ENCODE results near the gene CELSR1. TPM values are rescaled to one million over a fixed set of nuclear protein-coding genes. Genes with fewer than 3 reads are reported as not detected.

CELSR1 gene
- total RNA-seq, 1 experiment from 2014 or later: 22.6 TPM

GRCh38 chr22:46500201-46500600 lies 37.2 kb downstream of the CELSR1 start:
- no peaks in the 10 kb centered on the region for H3K9me3 ChIP-seq (ENCODE audit: control insufficient read depth, low read depth, low read length)

More at GRCh38 chr22:46500201-46500600, 37.2 kb downstream of the CELSR1 start:
- Histone ChIP-seq H3K23ac (ENCODE audit: insufficient read length, low read depth, low read length) (no peak overlapping the region), H2BK5ac (ENCODE audit: insufficient read length, low read length) (no peak overlapping the region), H3K23me2 (ENCODE audit: insufficient read length, low read depth, low read length, poor library complexity, severe bottlenecking) (no peaks in the 10 kb centered on the region), H3K79me1 (ENCODE audit: insufficient read depth, low read depth, low read length, poor library complexity, severe bottlenecking) (no peaks in the 10 kb centered on the region), H4K91ac (ENCODE audit: insufficient read length, low read depth, low read length) (no peak overlapping the region), H3T11ph (ENCODE audit: low read length) (no peak overlapping the region), H2AK5ac (ENCODE audit: insufficient read length, low read length) (no peak overlapping the region), H4K5ac (ENCODE audit: insufficient read length, low read depth, low read length) (no peak overlapping the region), H3K4ac (ENCODE audit: low read depth, low read length) (no peak overlapping the region; the same call in 1 of the 2 replicates), H3K27me3 (ENCODE audit: insufficient read depth, low read length) (no peaks in the 10 kb centered on the region), H3K14ac (ENCODE audit: insufficient read depth, low read length) (peak overlapping the region; percentile 26; the same call in 1 of the 2 replicates), H4K8ac (replicated peaks; ENCODE audit: insufficient read length, low read depth, low read length) (no peak overlapping the region), H3K4me1 (ENCODE audit: insufficient read depth, low read length) (no peaks in the 10 kb centered on the region; the same call in 1 of the 2 replicates), H3K18ac (ENCODE audit: insufficient read length, low read depth, low read length) (no peak overlapping the region), H3K79me2 (ENCODE audit: insufficient read depth, low read length) (no peaks in the 10 kb centered on the region), H2BK15ac (ENCODE audit: low read depth, low read length) (no peak overlapping the region), H3K27ac (ENCODE audit: insufficient read length, low read depth, low read length) (no peak overlapping the region), H3K56ac (ENCODE audit: insufficient read length, low read depth, low read length) (no peak overlapping the region), H2BK12ac (ENCODE audit: insufficient read length, low read depth, low read length) (no peak overlapping the region), H2AFZ (ENCODE audit: low read length) (no peak overlapping the region), H4K20me1 (ENCODE audit: control insufficient read depth, insufficient read depth, insufficient read length) (no peaks in the 10 kb centered on the region), H3K4me2 (ENCODE audit: insufficient read depth, insufficient read length, low read length) (peak overlapping the region; percentile 13), H2BK20ac (ENCODE audit: low read depth, low read length, poor library complexity, severe bottlenecking) (peak overlapping the region; percentile 29), H3K9ac (ENCODE audit: extremely low read depth, insufficient read length, low read length) (no peak overlapping the region), H2BK120ac (ENCODE audit: low read depth, low read length, poor library complexity, severe bottlenecking) (no peak overlapping the region)
- Mint-ChIP-seq H3K36me3 (ENCODE audit: insufficient read depth in 1 of 3, low read depth in 3 of 3) (no peaks in the 10 kb centered on the region; a peak in 1 of 7 replicates), H3K27ac (peak overlapping the region in 2 of 3 experiments; percentile 81 to 93; a peak in 4 of 7 replicates), H3K27me3 (ENCODE audit: low read depth) (peaks cover 4% of the 10 kb centered on the region), H3K4me3 (peak overlapping the region; percentile 15 to 61; a peak in 4 of 5 replicates), H3K9me3 (no peaks in the 10 kb centered on the region; a peak in 1 of 5 replicates), H3K4me1 (peaks cover 30 to 40% of the 10 kb centered on the region in 2 experiments)
- no peak for TF ChIP-seq CTCF (conservative IDR thresholded peaks at IDR 0.05)
- no CpG with 5 or more reads among the region's 15 CpGs for WGBS (ENCODE audit: extremely low coverage, insufficient read length, low lambda C conversion rate)
- DNase-seq: peak; percentile 91

All from H9 (cell line).